ENCODE data around the gene STK31.
"Not testable (repeated sequence)": the region's sequence is repeated elsewhere in the genome, so short reads cannot be mapped to it uniquely, and the experiment has no call there.

STK31 gene

GRCh38 chr7:23710000-23710399 lies at the start of gene STK31:
TSS of gene STK31 (plus strand) at chr7:23710219. CDS start at chr7:23710286, 67 bp downstream.
- DNase-seq, result no peak

GRCh38 chr7:23661385-23661784 lies 48.6 kb upstream of the STK31 start:
- no peak for DNase-seq

GRCh38 chr7:23662124-23662983 lies 47.7 kb upstream of the STK31 start:
- DNase-seq, result no peak

- no peak for DNase-seq
Measured at GRCh38 chr7:23662984-23663313, 47.1 kb upstream of the STK31 start.

- no peak for DNase-seq
Measured at GRCh38 chr7:23664122-23664521, 45.9 kb upstream of the STK31 start.

- no peak for DNase-seq
Measured at GRCh38 chr7:23672033-23672432, 38.0 kb upstream of the STK31 start.

GRCh38 chr7:23679898-23680413 lies 30.1 kb upstream of the STK31 start, which contains the start of gene FAM221A:
TSS of gene FAM221A (plus strand) at chr7:23680199. CDS start at chr7:23680219, 20 bp downstream.
- DNase-seq, result peak; percentile 75 to 84

- DNase-seq, result peak; percentile 21 to 38
Measured at GRCh38 chr7:23680414-23681405, 29.3 kb upstream of the STK31 start.

GRCh38 chr7:23684041-23684440 lies 26.0 kb upstream of the STK31 start:
- not testable (repeated sequence) for DNase-seq

- DNase-seq, result no peak
Measured at GRCh38 chr7:23685731-23686130, 24.3 kb upstream of the STK31 start.

GRCh38 chr7:23687011-23687410 lies 23.0 kb upstream of the STK31 start:
- no peak for DNase-seq

GRCh38 chr7:23689165-23689564 lies 20.9 kb upstream of the STK31 start:
- DNase-seq, result no peak

GRCh38 chr7:23691320-23691719 lies 18.7 kb upstream of the STK31 start:
- no peak for DNase-seq

GRCh38 chr7:23693224-23693623 lies 16.8 kb upstream of the STK31 start:
- DNase-seq, result no peak

GRCh38 chr7:23696916-23697441 lies 13.0 kb upstream of the STK31 start:
- DNase-seq, result peak; percentile 37 to 52

GRCh38 chr7:23698822-23699221 lies 11.2 kb upstream of the STK31 start:
- no peak for DNase-seq

- DNase-seq, result no peak
Measured at GRCh38 chr7:23700046-23700445, 10.0 kb upstream of the STK31 start.

GRCh38 chr7:23709081-23709750 lies 803 bp upstream of the STK31 start:
- no peak for DNase-seq

GRCh38 chr7:23712368-23713284 lies 2.6 kb downstream of the STK31 start:
- no peak for DNase-seq

- no peak for DNase-seq
Measured at GRCh38 chr7:23713285-23714149, 3.5 kb downstream of the STK31 start.

- DNase-seq, result no peak
Measured at GRCh38 chr7:23714150-23714464, 4.1 kb downstream of the STK31 start.

All from stimulated activated CD4-positive, alpha-beta T cell treated with anti-CD3 and anti-CD28 coated beads, Interleukin-4, amount 100 ng/mL, for 4 hours (primary cell).